ENCODE data around the gene OR8B4.

Gene OR8B4

DNA sequence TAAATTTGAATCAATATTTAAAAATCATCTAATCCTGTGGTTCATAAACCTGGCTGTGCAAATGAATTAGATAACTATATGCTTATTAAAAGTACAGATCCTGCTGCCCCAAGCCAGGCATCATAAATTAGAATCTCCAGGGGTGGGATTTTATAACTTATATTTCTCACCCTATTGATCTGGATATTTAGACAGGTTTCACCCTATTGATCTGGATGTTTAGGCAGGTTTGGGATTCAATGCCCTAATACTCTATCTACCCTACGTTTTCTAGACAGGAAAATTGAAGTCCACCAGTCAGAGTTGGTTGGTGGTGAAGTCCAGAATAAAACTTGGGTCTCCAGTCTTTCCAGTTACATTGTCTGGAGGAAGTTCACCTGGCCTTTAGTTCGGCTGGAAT lies 18.2 kb upstream of the OR8B4 start:
- ChIA-PET POLR2A (no interaction called here), CTCF (no interaction called here)
- TF ChIP-seq BHLHE40 (IDR thresholded peaks at IDR 0.05; ENCODE audit: borderline replicate concordance) = no peak
- no peak for TF ChIP-seq LEF1 (IDR thresholded peaks at IDR 0.05; ENCODE audit: borderline replicate concordance)
- no peak for TF ChIP-seq ARNT (IDR thresholded peaks at IDR 0.05)
- TF ChIP-seq, protein P1, sequence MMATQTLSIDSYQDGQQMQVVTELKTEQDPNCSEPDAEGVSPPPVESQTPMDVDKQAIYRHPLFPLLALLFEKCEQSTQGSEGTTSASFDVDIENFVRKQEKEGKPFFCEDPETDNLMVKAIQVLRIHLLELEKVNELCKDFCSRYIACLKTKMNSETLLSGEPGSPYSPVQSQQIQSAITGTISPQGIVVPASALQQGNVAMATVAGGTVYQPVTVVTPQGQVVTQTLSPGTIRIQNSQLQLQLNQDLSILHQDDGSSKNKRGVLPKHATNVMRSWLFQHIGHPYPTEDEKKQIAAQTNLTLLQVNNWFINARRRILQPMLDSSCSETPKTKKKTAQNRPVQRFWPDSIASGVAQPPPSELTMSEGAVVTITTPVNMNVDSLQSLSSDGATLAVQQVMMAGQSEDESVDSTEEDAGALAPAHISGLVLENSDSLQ (IDR thresholded peaks at IDR 0.05) = no peak
- TF ChIP-seq TARDBP (IDR thresholded peaks at IDR 0.05) = no peak
- no peak for TF ChIP-seq ZNF384 (IDR thresholded peaks at IDR 0.05)
- no peak for TF ChIP-seq SUZ12 (IDR thresholded peaks at IDR 0.05)
- no peak for TF ChIP-seq FOXK2 (IDR thresholded peaks at IDR 0.05)
- no peak for DNase-seq (ENCODE audit: extremely low spot score)

DNA sequence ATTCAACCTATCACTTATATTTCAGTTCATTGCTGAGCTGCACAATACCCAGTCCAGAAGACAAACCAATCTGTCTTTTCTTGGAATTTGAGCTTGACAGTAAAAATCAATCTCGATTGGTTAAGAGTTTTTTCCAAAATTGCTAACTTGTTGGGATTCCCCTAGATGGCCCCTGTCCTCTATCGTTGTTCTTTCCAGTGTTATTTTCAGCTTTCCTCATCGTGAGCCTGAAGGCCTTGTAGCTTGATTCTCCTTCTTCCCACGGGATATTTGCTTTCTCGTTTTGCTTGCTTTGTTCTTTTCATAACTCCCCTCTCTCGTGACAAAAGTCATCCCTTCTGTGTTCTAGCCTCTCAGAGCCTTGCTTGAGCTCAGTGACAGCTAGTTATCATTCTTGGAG lies 17.8 kb upstream of the OR8B4 start:
- ChIA-PET CTCF (no interaction called here), POLR2A (no interaction called here)
- DNase-seq (ENCODE audit: extremely low spot score) = no peak
- TF ChIP-seq L3MBTL2 (conservative IDR thresholded peaks at IDR 0.05) = no peak
- no peak for TF ChIP-seq LEF1 (IDR thresholded peaks at IDR 0.05; ENCODE audit: borderline replicate concordance)
- no peak for TF ChIP-seq TARDBP (IDR thresholded peaks at IDR 0.05)
- TF ChIP-seq BHLHE40 (IDR thresholded peaks at IDR 0.05; ENCODE audit: borderline replicate concordance) = no peak
- no peak for TF ChIP-seq FOXK2 (IDR thresholded peaks at IDR 0.05)
- TF ChIP-seq SUZ12 (IDR thresholded peaks at IDR 0.05) = no peak
- TF ChIP-seq, protein P1 (IDR thresholded peaks at IDR 0.05) = no peak
- TF ChIP-seq ARNT (IDR thresholded peaks at IDR 0.05) = no peak
- TF ChIP-seq FOXM1 (IDR thresholded peaks at IDR 0.05; ENCODE audit: borderline replicate concordance) = no peak
- TF ChIP-seq NFRKB (IDR thresholded peaks at IDR 0.05) = no peak
- TF ChIP-seq ZNF384 (IDR thresholded peaks at IDR 0.05) = no peak
- TF ChIP-seq SP1 (IDR thresholded peaks at IDR 0.05) = no peak
- no peak for TF ChIP-seq ELF4 (IDR thresholded peaks at IDR 0.05)
- no peak for TF ChIP-seq HDGF (IDR thresholded peaks at IDR 0.05; ENCODE audit: borderline replicate concordance)
- TF ChIP-seq CTBP1 (IDR thresholded peaks at IDR 0.05; ENCODE audit: borderline replicate concordance) = no peak
- no peak for TF ChIP-seq FOXA1 (IDR thresholded peaks at IDR 0.05)

DNA sequence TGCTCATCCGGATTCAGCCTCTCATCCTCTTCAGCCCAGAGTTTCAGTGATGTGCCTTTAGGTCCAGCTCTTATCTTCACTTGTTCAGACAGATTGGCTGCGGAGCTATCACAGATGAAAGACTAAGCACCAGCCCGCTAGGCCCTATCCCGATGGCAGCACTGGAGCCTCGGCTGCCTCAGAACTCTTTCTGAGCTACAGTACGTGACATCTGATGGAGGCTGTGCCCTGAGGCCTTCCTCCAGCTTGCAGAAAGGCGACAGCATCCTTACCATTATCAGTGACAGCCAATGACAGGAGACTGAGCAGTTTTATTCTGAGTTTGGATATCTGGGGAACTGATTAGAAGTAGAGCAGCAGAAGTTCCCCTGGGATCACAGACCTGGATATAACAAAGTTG lies 16.8 kb upstream of the OR8B4 start:
- ChIA-PET CTCF (no interaction called here), POLR2A (no interaction called here)
- DNase-seq (ENCODE audit: extremely low spot score) = no peak
- no peak for TF ChIP-seq FOXK2 (IDR thresholded peaks at IDR 0.05)
- no peak for TF ChIP-seq FOXM1 (IDR thresholded peaks at IDR 0.05; ENCODE audit: borderline replicate concordance)

DNA sequence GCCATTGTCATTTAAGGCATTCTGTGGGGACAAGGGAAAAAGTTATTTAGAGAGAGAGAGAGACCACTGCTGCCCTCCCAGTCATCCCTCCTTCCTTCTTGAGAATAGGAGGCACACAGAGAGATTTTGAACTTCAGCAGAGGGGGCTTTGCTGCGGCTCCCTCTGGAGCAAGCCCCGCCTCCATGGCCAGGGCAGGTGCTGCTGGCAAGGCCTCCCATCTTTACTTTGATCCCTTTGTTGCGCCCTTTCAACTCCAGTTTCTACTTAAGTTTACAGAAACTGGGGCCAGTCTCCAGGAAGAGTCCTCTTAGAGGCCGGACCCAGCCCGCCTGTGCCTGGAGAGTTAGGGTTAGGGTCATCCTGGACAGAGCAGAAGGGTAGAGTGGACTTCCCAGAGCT lies 16.4 kb upstream of the OR8B4 start:
- DNase-seq (ENCODE audit: extremely low spot score) = no peak
- TF ChIP-seq BHLHE40 (IDR thresholded peaks at IDR 0.05; ENCODE audit: borderline replicate concordance) (no peak), NFRKB (IDR thresholded peaks at IDR 0.05) (no peak), ZNF384 (IDR thresholded peaks at IDR 0.05) (no peak), FOXM1 (IDR thresholded peaks at IDR 0.05; ENCODE audit: borderline replicate concordance) (no peak), HDGF (IDR thresholded peaks at IDR 0.05; ENCODE audit: borderline replicate concordance) (no peak), SUZ12 (IDR thresholded peaks at IDR 0.05) (no peak), L3MBTL2 (conservative IDR thresholded peaks at IDR 0.05) (no peak), FOXK2 (IDR thresholded peaks at IDR 0.05) (no peak), TARDBP (IDR thresholded peaks at IDR 0.05) (no peak), CTBP1 (IDR thresholded peaks at IDR 0.05; ENCODE audit: borderline replicate concordance) (no peak), SP1 (IDR thresholded peaks at IDR 0.05) (no peak), LEF1 (IDR thresholded peaks at IDR 0.05; ENCODE audit: borderline replicate concordance) (no peak), ARNT (IDR thresholded peaks at IDR 0.05) (no peak), FOXA1 (IDR thresholded peaks at IDR 0.05) (no peak), ELF4 (IDR thresholded peaks at IDR 0.05) (no peak)
- TF ChIP-seq, protein P1 (IDR thresholded peaks at IDR 0.05) = no peak
- POLR2A ChIA-PET = no interaction called here
- CTCF ChIA-PET = no interaction called here

DNA sequence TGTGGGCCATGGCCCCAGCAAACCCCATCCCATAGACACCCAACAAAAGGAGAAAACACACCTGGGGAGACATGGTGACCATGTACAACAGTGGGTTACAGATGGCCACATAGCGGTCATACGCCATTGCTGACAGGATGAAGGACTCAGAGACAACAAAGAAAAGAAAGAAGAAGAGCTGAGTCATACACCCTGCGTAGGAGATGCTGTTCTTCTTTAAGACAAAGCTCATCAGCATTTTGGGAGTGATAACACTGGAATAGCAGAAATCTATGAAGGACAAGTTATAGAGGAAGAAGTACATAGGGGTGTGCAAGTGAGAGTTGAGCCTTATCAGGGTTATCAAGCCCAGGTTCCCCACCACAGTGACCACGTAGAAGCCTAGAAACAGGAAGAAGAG lies 15.9 kb upstream of the OR8B4 start:
- TF ChIP-seq, protein P1 (IDR thresholded peaks at IDR 0.05) = no peak
- TF ChIP-seq NFRKB (IDR thresholded peaks at IDR 0.05) = no peak
- no peak for TF ChIP-seq TARDBP (IDR thresholded peaks at IDR 0.05)
- TF ChIP-seq ARNT (IDR thresholded peaks at IDR 0.05) = no peak
- no peak for TF ChIP-seq SUZ12 (IDR thresholded peaks at IDR 0.05)
- no peak for TF ChIP-seq CTBP1 (IDR thresholded peaks at IDR 0.05; ENCODE audit: borderline replicate concordance)
- TF ChIP-seq FOXM1 (IDR thresholded peaks at IDR 0.05; ENCODE audit: borderline replicate concordance) = no peak
- TF ChIP-seq L3MBTL2 (conservative IDR thresholded peaks at IDR 0.05) = no peak
- CTCF ChIA-PET = no interaction called here
- POLR2A ChIA-PET = no interaction called here
- no peak for DNase-seq (ENCODE audit: extremely low spot score)

DNA sequence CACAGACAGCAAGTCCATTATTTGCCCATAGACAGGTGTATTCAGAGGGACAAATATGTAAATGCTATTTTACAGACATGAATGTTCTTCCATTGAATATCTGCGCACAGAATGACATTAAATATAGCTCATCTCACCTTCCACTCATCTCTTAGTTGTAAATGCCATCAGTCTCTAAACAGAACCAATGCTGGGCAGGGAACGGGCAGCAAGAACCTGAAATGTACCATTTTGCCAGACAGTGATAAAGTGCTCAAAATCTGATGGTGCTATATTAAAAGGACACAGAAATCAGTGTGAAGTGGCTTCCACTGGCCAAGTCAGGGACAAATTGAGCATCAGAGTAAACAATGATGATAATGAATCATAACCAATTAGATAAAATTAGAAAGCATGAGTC lies 10.0 kb upstream of the OR8B4 start:
- TF ChIP-seq BHLHE40 (IDR thresholded peaks at IDR 0.05; ENCODE audit: borderline replicate concordance) (no peak), ZNF384 (IDR thresholded peaks at IDR 0.05) (no peak), SUZ12 (IDR thresholded peaks at IDR 0.05) (no peak), CTBP1 (IDR thresholded peaks at IDR 0.05; ENCODE audit: borderline replicate concordance) (no peak), TARDBP (IDR thresholded peaks at IDR 0.05) (no peak), FOXK2 (IDR thresholded peaks at IDR 0.05) (no peak), ARNT (IDR thresholded peaks at IDR 0.05) (no peak), SP1 (IDR thresholded peaks at IDR 0.05) (no peak), LEF1 (IDR thresholded peaks at IDR 0.05; ENCODE audit: borderline replicate concordance) (no peak), HDGF (IDR thresholded peaks at IDR 0.05; ENCODE audit: borderline replicate concordance) (no peak), FOXM1 (IDR thresholded peaks at IDR 0.05; ENCODE audit: borderline replicate concordance) (no peak), L3MBTL2 (conservative IDR thresholded peaks at IDR 0.05) (no peak), NFRKB (IDR thresholded peaks at IDR 0.05) (no peak)
- TF ChIP-seq, protein P1 (IDR thresholded peaks at IDR 0.05) = no peak
- POLR2A ChIA-PET = no interaction called here
- no peak for DNase-seq (ENCODE audit: extremely low spot score)
- CTCF ChIA-PET = no interaction called here
